Activated naive CD4-positive, alpha-beta T cell (primary cell): ENCODE measurements around the gene KIAA1958.
"Not testable (repeated sequence)": the region's sequence is repeated elsewhere in the genome, so short reads cannot be mapped to it uniquely, and the experiment has no call there.

ENCODE experiments used
- DNase-seq, 4 experiments: peaks; one replicate each; lab custom pipeline; 2025; lab: John Stamatoyannopoulos, UW

The KIAA1958 gene

DNA sequence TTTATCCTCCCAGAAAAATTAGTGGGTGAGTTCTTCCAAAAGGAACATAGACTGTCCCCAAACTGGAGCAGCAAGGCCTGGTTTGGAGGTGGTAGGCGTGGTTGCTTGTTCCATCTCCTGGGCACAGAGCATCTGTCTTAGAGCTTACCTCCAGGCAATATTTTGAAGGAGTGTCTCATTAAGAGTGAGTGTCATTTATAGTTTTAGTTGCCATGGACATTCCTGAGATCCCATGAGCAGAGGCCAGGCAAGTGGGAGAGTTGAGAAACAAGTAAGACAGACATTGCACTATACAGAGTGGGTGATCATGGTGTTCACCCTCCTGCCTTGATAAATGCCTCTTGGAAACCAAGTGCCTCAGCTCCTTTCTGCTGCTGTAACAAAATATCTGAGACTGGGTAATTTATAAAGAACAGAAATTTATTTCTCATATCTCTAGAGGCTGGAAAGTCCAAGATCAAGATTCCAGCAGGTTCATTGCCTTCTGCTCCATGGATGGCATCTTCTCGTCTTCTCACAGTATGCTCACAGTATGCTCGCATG, 68.5 kb downstream of the KIAA1958 start:
- DNase-seq = no peak

DNA sequence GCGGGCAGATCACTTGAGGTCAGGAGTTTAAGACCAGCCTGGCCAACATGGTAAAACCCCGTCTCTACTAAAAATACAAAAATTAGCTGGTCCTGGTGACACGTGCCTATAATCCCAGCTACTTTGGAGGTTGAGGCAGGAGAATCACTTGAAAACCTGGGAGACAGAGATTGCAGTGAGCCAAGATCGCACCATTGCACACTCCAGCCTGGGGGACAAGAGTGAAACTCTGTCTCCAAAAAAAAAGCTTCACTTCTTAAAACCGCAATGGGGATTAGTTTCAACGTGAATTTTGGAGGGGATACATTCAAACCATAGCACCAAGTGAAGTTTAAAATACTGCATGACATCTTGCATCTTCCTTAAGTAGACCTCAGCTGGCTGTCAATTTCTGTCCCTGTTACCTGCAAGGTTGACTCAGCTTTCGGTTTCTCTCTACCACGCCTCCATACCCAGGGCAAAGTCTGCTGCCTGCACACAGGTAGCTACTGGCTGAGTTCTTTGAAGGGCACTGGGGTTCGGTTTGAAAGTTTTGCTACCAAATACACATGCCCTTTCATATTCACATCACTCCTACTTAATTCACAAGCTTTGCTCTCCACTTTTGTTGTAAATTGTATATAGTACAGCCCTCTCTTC, 69.3 kb downstream of the KIAA1958 start:
- DNase-seq = no peak

DNA sequence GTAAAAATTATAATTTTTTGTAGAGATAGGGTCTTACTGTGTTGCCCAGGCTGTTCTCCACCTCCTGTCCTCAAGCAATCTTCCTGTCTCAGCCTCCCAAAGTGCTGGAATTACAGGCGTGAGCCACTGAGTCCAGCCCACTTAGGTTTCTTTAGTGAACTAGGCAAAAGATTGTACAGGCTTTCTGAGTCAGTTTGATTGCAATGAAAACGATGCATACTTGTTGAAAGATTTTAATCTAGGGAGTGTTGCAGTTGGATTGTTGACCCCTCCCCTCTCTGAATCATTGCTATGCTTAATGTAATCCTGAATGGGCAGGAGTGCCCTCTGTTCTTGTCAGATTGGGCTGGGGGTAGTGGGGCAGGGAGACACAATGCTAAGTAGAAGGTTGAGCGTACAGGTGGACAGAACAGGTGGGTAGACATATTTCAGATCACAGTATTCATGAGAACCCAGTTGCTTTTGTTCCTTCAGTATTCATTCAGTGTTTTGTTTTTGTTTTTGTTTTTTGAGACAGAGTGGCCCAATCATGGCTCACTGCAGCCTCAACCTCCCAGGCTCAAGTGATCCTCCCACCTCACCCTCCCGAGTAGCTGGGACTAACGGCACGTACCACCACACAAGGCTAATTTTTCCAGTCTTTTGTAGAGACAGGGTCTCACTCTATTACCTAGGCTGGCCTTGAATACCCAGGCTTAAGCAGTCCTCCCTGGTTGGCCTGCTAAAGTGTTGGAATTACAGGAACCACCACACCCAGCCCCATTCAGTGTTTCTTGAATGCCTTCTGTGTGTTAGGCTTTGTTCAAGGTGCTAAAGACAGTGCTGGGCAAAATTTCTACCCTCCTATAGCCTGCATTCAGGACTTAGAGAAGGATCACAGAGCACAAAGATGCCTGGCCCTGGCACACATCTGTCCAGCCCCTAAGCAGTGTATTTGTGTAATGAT, 70.1 kb downstream of the KIAA1958 start:
- no peak for DNase-seq

DNA sequence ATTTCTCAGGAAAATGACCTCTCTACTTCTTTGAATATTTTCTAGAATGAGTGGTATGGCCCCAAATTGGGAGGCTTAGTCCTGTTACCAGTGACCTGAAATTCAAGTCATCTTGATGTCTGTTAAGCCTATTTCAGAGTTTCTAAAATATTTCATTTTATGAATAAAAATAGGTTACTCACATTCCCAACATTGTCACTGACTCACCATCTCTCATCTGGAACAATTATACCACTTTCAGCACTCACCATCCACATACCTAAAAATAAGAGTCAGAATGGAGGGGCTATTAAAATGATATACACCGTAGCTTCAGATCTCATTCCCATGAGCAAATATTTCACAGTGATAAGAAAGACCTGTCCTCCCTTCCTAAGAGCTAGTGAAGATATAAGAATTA, 71.8 kb downstream of the KIAA1958 start:
- DNase-seq = no peak

DNA sequence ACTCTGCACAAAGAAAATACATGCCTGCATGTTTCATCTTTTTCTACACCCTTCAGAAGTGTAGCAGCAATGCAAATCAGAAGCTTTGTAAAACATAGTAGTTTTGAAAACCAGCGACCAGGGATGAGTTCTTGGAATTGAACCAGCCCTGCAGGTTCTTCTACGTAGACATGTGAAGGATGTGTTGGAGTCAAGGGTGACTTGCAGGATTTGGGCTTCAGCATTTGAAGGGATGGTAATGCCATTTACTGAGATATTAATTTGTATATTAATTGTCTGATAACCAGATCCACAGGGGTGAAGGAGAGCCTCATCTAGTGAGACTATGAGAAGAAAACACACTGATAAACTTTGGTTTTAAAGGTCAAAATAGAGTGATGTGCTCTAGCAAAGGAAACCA, 72.4 kb downstream of the KIAA1958 start:
- no peak for DNase-seq

DNA sequence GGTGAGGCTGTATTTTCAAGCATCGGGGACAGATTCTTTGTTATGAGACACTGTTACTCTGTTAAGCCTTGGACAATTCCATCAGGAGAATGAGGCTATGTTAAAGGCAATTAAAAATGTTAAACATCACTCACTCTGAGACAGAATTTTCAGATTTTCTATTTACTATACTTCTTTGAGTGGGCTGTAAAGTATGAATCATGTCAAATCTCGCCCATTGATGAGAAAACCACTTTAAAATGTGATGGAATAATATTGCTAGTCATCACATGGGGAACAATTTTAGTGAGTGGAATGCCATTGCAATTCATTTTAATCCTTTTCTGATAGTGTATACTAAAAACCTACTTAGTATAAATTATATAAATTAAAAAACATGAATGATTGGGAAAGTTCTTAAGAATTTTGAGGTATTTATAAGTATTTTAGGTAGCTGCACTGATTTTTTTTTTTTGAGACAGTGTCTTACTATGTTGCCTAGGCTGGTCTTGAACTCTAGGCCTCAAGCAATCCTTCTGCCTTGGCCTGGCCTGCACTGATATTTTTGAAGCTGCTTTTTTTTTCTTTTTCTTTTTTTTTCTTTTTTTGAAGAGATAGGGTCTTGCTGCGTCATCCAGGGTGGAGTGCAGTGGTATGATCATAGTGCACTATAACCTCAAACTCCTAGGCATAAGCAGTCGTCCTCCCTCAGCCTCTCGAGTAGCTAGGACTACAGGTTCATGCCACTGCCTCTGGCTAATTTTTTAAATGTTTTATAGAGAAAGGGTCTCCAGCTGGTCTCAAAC, 73.2 kb downstream of the KIAA1958 start:
- DNase-seq = no peak

DNA sequence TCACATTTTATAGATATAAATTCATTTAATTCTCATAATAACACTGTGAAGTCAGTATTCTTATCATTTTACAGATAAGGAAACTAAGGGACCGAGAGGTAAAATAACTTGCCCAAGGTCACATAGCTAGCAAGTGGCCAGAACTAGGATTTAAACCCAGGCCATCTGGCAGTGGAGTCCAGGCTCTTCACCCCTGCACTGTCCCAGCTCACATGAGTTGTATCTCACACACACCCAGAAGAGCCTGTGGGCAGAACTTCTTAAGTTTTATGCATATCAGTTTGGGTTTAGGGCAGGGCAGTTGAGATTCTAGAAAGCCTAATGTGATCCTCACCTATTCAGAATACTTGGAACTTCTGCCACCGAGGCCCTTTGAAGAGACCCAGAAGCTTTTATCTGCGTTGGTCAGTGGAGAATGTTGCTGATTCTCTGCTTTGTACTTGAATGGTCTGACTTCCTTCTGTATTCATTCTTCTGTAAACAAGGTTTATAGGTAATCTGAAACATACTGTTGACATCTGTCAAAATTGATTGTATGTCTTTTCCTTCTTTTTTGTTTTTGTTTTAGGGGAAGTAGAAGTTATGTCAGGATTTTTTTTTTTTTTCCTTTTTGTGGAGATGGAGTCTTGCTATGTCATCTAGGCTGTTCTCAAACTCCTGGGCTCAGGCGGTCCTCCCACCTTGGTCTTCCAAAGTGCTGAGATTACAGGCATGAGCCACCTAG, 75.8 kb downstream of the KIAA1958 start:
- DNase-seq = no peak

DNA sequence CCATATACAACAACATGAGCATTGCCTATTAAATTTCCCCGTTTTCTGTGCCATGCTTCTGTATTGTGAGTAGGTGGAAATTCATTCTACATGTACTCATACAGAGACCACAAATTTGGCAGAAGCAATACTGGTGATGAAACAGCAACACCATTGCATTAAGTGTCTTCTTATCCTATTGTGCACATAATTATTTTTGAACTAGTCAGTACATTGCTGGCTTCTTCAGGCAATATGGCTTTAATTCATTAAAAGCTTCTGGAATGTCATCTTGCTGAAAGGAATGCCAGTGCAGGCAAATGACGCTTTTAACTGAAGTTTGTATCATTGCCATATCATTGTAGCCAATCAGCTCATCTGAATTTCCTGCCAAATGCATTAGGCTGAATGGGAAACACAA, 82.6 kb downstream of the KIAA1958 start:
- no peak for DNase-seq

DNA sequence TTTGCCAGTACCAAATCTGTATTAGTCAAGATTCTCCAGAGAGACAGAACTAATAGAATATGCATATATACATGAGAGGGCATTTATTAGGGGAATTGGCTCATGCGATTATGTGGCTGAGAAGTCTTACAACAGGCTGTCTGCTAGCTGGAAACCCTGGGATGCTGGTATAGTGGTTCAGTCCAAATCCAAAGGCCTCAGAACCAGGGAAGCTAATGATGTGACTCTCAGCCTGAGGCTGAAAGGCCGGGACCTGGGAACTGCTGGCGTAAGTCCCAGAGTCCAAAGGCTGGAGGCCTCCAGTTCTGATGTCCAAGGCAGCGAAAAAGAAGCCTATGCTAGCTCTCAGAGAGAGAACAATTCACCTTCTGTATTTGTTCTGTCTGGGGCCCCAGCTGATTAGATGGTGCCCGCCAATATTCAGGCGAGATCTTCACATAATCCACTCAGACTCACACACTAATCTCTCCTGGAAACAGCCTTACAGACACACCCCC, 84.1 kb downstream of the KIAA1958 start:
- no peak for DNase-seq

DNA sequence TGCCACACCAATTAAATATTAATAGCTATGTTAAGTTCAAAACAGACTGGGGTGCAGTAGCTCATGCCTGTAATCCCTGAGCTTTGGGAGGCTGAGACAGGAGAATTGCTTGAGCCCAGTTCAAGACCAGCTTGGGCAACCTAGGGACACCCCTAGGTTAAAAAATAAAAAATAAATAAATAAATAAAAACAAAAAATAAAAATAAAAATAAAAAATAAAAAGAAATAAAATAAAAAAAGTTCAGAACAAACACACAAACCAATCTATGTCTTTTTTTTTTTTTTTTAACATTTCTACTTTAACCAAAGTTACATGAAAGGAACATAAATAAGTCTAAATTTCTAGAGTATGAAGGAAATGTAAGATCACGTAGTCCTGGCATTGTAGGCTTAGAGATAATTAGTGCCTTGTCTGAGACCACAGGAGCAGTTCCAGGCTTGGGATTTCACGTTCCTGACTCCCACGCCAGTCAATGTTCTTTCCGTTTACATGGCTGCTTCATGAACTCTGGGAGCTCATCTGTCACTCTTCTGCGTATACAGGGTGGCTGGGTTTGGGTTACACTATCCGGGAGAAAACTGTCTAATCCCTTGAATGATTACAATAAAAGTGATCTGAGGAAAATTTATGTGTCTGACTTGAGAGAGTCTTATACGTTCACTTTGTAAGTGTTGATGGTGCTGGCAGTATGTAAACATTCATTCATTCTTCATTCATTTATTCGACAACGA, 85.2 kb downstream of the KIAA1958 start:
- DNase-seq = no peak

DNA sequence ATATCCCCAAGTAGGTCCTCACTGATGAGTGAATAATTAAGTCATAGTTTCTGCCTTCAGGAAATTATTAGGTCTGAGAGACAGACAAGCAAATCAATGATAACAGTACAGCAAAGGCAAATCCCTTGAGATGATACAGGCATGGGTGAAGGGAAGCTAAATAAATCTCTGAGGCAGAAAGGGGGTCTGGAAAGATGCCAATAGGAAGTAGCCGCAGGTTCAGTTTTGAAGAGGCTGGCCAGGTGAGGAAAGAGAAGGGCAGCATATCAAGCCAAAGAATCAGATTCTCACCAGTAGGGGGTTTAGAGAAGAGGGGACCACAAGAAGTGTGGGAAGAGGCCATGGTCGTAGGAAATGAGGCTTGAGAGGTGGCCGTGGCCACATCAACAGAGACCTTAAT, 85.8 kb downstream of the KIAA1958 start:
- no peak for DNase-seq

DNA sequence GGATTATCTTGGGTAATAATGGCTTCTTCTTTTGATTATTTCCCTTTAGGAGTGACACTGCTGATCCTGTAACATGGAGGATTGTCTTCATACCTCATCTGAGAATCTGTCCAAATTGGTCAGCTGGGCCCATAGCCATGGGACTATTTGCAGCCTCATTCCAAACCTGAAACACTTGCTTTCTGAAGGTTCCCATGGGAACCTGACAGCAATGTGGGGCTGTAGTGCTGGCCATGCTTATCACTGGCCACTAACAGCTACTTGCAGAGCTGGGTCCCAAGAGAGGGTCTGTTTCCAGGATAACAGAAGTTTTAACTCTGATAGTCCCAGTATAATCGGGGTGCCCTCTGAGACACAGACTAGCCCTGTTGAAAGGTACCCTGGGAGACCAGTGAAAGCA, 87.4 kb downstream of the KIAA1958 start:
- no peak for DNase-seq

DNA sequence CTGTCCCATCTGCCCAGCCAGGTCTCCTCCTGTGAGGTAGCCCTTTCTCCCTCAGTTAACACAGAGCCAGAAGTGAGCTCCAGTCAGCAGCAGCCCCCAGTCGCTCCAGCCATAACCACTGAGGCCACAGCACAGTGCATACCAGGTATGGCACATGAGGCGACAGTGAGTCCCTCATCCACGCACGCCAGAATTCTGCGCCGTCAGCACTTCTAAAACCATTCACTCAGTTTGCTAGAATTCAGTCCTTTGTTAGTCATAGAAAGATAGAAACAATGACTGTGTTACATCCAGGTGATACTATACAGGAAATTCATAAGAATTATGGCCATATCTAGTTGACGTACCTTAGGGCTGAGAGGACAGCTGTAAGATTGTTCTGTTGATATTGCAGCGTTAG, 88.5 kb downstream of the KIAA1958 start:
- DNase-seq = no peak

DNA sequence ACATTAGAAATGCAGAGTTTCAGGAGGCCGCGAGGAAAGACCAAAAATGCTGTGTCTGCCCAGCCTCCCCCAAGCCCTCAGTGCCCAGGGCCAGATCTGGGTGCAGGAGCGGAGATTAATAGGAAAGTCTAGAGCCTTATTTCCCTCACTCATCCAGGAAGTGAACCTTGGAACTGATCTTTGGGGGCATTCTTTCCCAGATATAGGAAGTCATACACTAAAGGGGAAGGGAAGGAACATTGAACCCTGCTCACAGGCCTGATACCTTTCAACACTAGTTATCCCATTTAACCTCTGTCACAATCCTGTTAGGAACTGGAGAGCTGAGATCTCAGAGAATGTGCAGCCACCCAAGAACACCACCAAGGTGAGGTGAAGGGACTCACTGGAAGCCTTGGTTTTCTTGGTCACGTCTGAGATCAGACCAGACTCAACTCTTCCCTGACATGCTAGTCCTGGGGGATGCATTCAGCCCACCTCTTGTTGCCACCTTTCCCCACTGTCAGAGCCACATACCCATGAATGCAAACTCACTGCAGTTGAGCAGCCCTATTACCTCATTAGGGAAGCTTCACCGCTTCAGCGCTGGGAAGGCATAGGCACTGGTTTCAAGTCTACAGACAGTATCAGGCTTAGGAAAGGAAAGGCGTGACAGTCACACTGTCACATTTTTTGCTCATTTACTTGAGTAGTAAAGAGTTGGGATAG, 95.0 kb downstream of the KIAA1958 start:
- DNase-seq = no peak

DNA sequence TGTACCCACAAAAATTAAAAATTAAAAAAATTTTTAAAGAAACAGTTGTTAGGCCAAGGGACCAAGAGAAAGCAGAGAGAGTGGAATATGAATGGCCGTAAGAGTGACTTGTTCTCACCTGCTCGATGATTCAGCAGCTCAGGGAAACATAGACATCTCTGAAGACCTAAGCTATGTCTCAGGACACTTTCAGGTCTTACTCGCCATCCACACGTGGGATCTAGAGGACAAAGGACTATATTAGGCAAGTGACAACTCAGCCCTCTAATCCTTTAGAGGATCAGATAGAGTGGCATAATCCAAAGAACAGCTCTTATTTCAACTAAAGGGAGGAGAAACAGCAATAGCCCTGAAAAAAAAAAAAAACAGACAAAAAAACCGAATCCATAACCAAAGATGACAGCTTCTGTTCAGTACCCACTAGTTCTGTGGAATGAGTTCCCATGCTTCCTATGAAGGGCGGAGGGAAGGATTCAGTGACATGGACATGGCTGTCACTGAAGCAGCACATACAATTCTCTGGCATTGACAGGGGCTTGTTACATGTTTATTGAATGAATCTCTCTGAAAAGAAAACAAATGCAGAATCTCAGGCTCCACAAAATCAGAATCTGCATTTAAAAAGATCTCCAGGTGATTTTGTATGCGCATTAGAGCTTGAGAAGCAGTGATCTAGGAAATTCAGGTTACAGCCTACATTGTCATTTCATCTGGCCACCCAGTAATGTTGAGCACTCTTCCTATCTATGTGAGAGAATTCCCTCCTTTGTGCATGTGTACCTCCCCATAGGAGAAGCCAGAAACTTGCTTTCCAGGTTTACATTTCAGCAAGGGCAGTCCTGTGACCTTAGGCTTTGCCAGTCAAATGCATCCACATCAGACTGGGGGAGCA, 96.0 kb downstream of the KIAA1958 start:
- no peak for DNase-seq

DNA sequence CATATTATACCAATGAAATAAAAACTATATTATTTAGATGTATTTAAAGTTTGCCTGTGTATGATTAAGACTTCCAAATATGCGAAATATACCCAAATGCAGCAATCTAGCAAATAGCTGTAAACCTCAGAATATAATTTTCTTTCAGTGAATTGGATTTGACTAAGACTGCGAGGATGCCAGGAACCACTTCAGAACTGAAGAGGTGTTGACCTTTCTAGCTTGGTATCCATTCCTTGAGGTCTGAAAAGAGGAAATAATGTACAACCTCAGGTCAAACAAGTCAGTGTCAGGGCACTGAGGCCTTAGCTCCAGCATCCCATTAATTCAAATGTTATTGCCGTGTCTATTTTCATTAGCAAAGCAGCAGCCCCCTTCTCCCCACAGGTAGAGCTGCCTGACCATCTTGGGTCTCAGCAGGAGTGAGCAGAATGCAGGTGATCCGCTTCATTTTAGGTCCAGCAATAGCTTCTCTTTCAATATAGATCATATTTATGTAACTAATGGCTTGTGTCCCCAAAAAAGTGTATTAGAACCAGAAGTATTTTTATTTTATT, 100.0 kb downstream of the KIAA1958 start:
- DNase-seq = no peak

DNA sequence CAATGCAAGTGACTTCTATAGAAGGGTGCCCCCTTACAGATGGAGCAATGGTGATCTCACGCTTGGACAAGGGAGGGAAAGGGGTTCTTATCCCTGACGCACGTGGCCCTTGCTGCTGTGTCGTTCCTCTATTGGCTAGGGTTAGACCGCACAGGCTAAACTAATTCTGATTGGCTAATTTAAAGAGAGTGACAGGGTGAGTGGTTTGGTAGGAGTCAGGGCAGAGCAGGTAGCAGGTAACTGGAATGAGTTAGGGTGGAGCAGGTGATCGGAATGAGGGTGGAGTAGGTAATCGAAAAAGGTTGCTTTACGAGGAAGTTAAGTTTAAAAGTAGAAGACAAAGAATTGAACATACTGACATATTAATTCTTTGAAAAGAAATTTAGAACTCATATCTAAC, 105.2 kb downstream of the KIAA1958 start:
- DNase-seq = not testable (repeated sequence)

DNA sequence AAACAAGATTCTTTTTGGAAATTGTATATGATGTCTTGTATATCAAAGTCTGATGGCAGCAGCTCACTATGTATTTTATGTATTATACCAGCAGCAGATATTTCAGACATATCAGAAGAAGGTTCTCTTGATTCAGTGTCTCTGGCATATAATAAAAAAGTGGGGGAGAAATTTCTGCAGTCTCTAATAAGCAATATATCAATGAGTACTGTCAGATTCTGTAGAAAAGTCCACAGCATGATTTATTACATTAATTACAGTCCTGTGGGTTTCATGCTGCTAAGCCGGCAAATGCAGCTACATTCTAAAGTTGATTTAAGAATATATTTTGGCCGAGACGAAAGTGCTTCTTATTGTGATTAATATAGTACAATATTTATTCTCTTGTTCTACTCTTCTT, 113.1 kb downstream of the KIAA1958 start:
- DNase-seq = no peak

DNA sequence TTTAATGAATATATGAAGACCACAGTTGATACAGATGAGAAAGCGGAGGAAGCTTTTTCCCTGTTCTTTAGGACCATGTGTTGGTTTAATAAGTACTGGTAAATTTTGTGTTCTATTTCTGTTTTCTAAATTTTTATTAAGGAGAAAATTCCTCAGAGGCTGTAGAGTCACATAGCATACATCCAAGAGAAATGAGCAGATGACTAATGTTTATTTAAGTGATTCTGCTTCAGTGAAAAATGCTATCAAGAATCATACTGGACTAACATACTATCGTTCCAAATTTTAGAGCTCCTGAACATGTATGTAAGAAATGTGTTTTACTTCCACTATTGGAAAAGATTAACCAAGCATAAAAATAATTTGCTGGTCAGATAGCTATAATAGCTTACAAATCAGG, 115.0 kb downstream of the KIAA1958 start:
- DNase-seq = no peak
